Measurements from ENCODE around the gene UPF2.

DNA sequence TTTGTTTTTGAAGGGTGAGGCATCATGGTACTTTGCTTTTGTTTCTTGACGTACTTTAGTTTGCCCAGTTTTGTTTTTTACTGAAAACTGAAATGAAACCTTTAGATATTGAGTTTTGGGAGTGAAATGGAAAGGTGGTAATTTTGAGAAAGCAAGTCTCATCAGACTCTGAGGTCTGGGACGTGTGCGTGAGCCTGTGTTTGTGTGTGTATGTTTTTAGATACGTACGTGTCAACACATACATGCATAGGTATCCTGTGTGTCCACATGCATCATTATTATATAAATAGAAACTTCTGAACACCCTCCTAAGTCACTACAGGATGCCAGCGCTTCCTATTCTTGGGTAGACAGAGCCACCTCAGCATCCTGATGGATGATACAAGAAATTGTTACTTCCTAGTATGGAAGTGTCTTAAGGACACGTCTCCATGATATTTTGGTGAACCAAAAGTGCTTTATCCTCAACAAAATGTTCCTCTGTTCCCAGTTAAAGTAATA, 171.7 kb downstream of the UPF2 start:
- TF ChIP-seq, protein P1, sequence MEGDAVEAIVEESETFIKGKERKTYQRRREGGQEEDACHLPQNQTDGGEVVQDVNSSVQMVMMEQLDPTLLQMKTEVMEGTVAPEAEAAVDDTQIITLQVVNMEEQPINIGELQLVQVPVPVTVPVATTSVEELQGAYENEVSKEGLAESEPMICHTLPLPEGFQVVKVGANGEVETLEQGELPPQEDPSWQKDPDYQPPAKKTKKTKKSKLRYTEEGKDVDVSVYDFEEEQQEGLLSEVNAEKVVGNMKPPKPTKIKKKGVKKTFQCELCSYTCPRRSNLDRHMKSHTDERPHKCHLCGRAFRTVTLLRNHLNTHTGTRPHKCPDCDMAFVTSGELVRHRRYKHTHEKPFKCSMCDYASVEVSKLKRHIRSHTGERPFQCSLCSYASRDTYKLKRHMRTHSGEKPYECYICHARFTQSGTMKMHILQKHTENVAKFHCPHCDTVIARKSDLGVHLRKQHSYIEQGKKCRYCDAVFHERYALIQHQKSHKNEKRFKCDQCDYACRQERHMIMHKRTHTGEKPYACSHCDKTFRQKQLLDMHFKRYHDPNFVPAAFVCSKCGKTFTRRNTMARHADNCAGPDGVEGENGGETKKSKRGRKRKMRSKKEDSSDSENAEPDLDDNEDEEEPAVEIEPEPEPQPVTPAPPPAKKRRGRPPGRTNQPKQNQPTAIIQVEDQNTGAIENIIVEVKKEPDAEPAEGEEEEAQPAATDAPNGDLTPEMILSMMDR (IDR thresholded peaks at IDR 0.05), result no peak
- TF ChIP-seq POLR2A (IDR thresholded peaks at IDR 0.05), result no peak

Data from lower leg skin (tissue), 3 donors.